ENCODE measurements around the gene JAG1.

- TF ChIP-seq, protein P1, sequence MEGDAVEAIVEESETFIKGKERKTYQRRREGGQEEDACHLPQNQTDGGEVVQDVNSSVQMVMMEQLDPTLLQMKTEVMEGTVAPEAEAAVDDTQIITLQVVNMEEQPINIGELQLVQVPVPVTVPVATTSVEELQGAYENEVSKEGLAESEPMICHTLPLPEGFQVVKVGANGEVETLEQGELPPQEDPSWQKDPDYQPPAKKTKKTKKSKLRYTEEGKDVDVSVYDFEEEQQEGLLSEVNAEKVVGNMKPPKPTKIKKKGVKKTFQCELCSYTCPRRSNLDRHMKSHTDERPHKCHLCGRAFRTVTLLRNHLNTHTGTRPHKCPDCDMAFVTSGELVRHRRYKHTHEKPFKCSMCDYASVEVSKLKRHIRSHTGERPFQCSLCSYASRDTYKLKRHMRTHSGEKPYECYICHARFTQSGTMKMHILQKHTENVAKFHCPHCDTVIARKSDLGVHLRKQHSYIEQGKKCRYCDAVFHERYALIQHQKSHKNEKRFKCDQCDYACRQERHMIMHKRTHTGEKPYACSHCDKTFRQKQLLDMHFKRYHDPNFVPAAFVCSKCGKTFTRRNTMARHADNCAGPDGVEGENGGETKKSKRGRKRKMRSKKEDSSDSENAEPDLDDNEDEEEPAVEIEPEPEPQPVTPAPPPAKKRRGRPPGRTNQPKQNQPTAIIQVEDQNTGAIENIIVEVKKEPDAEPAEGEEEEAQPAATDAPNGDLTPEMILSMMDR (IDR thresholded peaks at IDR 0.05), result no peak
- no peak for TF ChIP-seq EP300 (IDR thresholded peaks at IDR 0.05)
- no peak for TF ChIP-seq POLR2A (IDR thresholded peaks at IDR 0.05; ENCODE audit: low read depth)
- no peak for TF ChIP-seq POLR2AphosphoS5 (IDR thresholded peaks at IDR 0.05)
These were observed 14.1 kb upstream of the JAG1 start for GRCh38 chr20:10687895-10688294.

Measured in esophagus muscularis mucosa (tissue), 4 donors.